Urothelium cell line (cell line): ENCODE data around the gene TFIP11.
A peak's percentile ranks its signal among the peaks of the same experiment; 100 is the strongest.
"Not testable (repeated sequence)": the region's sequence is repeated elsewhere in the genome, so short reads cannot be mapped to it uniquely, and the experiment has no call there.

Experiments
- DNase-seq: peaks from one replicate; pipeline ENCODE4 v3.0.0; 2011; ENCODE audit warnings: low spot score, mixed read lengths
- FAIRE-seq: peaks from 2 replicates; lab custom pipeline; 2011; peaks lifted over from hg19 to GRCh38; lab: Jason Lieb, UNC

TFIP11 gene

GRCh38 chr22:26542831-26543230 is 30.6 kb upstream of the TFIP11 start:
- FAIRE-seq, result no peak
- no peak for DNase-seq

GRCh38 chr22:26541167-26541819 is 29.0 kb upstream of the TFIP11 start:
- DNase-seq, result no peak
- peak; percentile 87 for FAIRE-seq

- DNase-seq (no peak), FAIRE-seq (peak; percentile 5)
Observed at GRCh38 chr22:26540119-26540518, 27.8 kb upstream of the TFIP11 start.

- FAIRE-seq, result peak; percentile 20
- no peak for DNase-seq
Observed at GRCh38 chr22:26536762-26537134, 24.5 kb upstream of the TFIP11 start.

GRCh38 chr22:26536056-26536761 is 23.9 kb upstream of the TFIP11 start:
- FAIRE-seq, result peak; percentile 95

GRCh38 chr22:26535603-26535908 is 23.3 kb upstream of the TFIP11 start:
- no peak for FAIRE-seq
- no peak for DNase-seq

More at GRCh38 chr22:26536056-26536761, 23.9 kb upstream of the TFIP11 start:
- no peak for DNase-seq

- no peak for DNase-seq
- FAIRE-seq, result peak; percentile 90
Observed at GRCh38 chr22:26534874-26535602, 22.8 kb upstream of the TFIP11 start.

- peak; percentile 88 for FAIRE-seq
- no peak for DNase-seq
Observed at GRCh38 chr22:26534171-26534855, 22.0 kb upstream of the TFIP11 start.

- FAIRE-seq (peak; percentile 23), DNase-seq (no peak)
Observed at GRCh38 chr22:26529345-26529744, 17.1 kb upstream of the TFIP11 start.

GRCh38 chr22:26528518-26528917 is 16.2 kb upstream of the TFIP11 start:
- not testable (repeated sequence) for FAIRE-seq

GRCh38 chr22:26527574-26528465 is 15.5 kb upstream of the TFIP11 start:
- DNase-seq (no peak), FAIRE-seq (peak; percentile 95)

More at GRCh38 chr22:26528518-26528917, 16.2 kb upstream of the TFIP11 start:
- DNase-seq, result not testable (repeated sequence)

GRCh38 chr22:26527167-26527566 is 14.9 kb upstream of the TFIP11 start:
- DNase-seq, result no peak
- peak; percentile 40 for FAIRE-seq

- DNase-seq (no peak), FAIRE-seq (peak; percentile 73)
Observed at GRCh38 chr22:26525946-26526564, 13.8 kb upstream of the TFIP11 start.

GRCh38 chr22:26524870-26525269 is 12.6 kb upstream of the TFIP11 start:
- FAIRE-seq (peak; percentile 84), DNase-seq (no peak)

- FAIRE-seq, result peak; percentile 92
Observed at GRCh38 chr22:26522592-26522991, 10.3 kb upstream of the TFIP11 start.

GRCh38 chr22:26522012-26522411 is 9.7 kb upstream of the TFIP11 start:
- peak; percentile 86 for FAIRE-seq
- DNase-seq, result no peak

More at GRCh38 chr22:26522592-26522991, 10.3 kb upstream of the TFIP11 start:
- no peak for DNase-seq

GRCh38 chr22:26517429-26517828 is 5.2 kb upstream of the TFIP11 start:
- peak; percentile 75 for FAIRE-seq

GRCh38 chr22:26516503-26516902 is 4.2 kb upstream of the TFIP11 start:
- DNase-seq (no peak), FAIRE-seq (no peak)

More at GRCh38 chr22:26517429-26517828, 5.2 kb upstream of the TFIP11 start:
- no peak for DNase-seq

GRCh38 chr22:26515931-26516330 is 3.7 kb upstream of the TFIP11 start:
- FAIRE-seq (no peak), DNase-seq (no peak)
